SK-N-SH treated with all-trans-retinoic acid at 6 μM for 48 hours (cell line): ENCODE measurements around the gene SLC25A53.

Source experiments
- ATAC-seq: fragments of 200-7000 bp; cut with Tn5 transposase; 3 replicates; pipeline ENCODE4 v1.9.1; 2020; ENCODE audit warnings: mild to moderate bottlenecking, moderate library complexity
- ARNTL ChIP-seq: fragments of 450-650 bp; formaldehyde crosslinking; IDR thresholded peaks from 2 replicates; pipeline ENCODE4 v1.5.0; 2020; ENCODE audit warnings: low read depth, mild to moderate bottlenecking, moderate library complexity, borderline replicate concordance
- BACH2 ChIP-seq: fragments of 250-450 bp; sonication (Bioruptor Pico); IDR thresholded peaks from 2 replicates; pipeline ENCODE4 v1.9.0; 2021; ENCODE audit warnings: mild to moderate bottlenecking, borderline replicate concordance
- CREB5 ChIP-seq: fragments of 250-450 bp; sonication (Bioruptor Pico); IDR thresholded peaks from 2 replicates; pipeline ENCODE4 v1.5.1; 2020; ENCODE audit warnings: low read depth, mild to moderate bottlenecking, moderate library complexity
- CSRNP3 ChIP-seq: fragments of 250-450 bp; sonication (Bioruptor Pico); IDR thresholded peaks from 2 replicates; pipeline ENCODE4 v1.5.1; 2021; ENCODE audit warnings: mild to moderate bottlenecking, moderate library complexity
- ESRRG ChIP-seq: fragments of 250-450 bp; sonication (Bioruptor Pico); IDR thresholded peaks from 2 replicates; pipeline ENCODE4 v1.6.1; 2021; ENCODE audit warnings: mild to moderate bottlenecking
- GLIS3 ChIP-seq: fragments of 250-450 bp; sonication (Bioruptor Pico); IDR thresholded peaks from 2 replicates; pipeline ENCODE4 v1.5.0; 2020; ENCODE audit warnings: mild to moderate bottlenecking, moderate library complexity
- ISL1 ChIP-seq: fragments of 250-450 bp; sonication (Bioruptor Pico); IDR thresholded peaks from 2 replicates; pipeline ENCODE4 v2.1.2; 2022; ENCODE audit warnings: mild to moderate bottlenecking, moderate library complexity
- OSR1 ChIP-seq: fragments of 250-450 bp; sonication (Bioruptor Pico); IDR thresholded peaks from 2 replicates; pipeline ENCODE4 v1.8.0; 2022; ENCODE audit warnings: moderate library complexity, mild to moderate bottlenecking, inconsistent platforms
- PATZ1 ChIP-seq: fragments of 250-450 bp; sonication (Bioruptor Pico); IDR thresholded peaks from 2 replicates; pipeline ENCODE4 v1.8.0; 2020; ENCODE audit warnings: mild to moderate bottlenecking, moderate library complexity, borderline replicate concordance
- PPARA ChIP-seq: fragments of 250-450 bp; sonication (Bioruptor Pico); IDR thresholded peaks from 2 replicates; pipeline ENCODE4 v1.5.0; 2020; ENCODE audit warnings: mild to moderate bottlenecking, borderline replicate concordance
- RARB ChIP-seq: fragments of 250-450 bp; sonication (Bioruptor Pico); IDR thresholded peaks from 2 replicates; pipeline ENCODE4 v1.8.0; 2021; ENCODE audit warnings: mild to moderate bottlenecking, moderate library complexity
- SNAI2 ChIP-seq: fragments of 250-450 bp; sonication (Bioruptor Pico); IDR thresholded peaks from 2 replicates; pipeline ENCODE4 v1.5.0; 2020; ENCODE audit warnings: mild to moderate bottlenecking, moderate library complexity
- TCF4 ChIP-seq: fragments of 250-450 bp; sonication (Bioruptor Pico); IDR thresholded peaks from 2 replicates; pipeline ENCODE4 v1.8.0; 2021; ENCODE audit warnings: mild to moderate bottlenecking, moderate library complexity, borderline replicate concordance
- TOX ChIP-seq: fragments of 250-450 bp; sonication (Bioruptor Pico); IDR thresholded peaks from 2 replicates; pipeline ENCODE4 v1.8.0; 2021; ENCODE audit warnings: mild to moderate bottlenecking, moderate library complexity, borderline replicate concordance
- ZFP30 ChIP-seq: fragments of 450-650 bp; formaldehyde crosslinking; IDR thresholded peaks from 2 replicates; pipeline ENCODE4 v1.5.0; 2022; ENCODE audit warnings: mild to moderate bottlenecking, moderate library complexity
- ZNF565 ChIP-seq: fragments of 450-650 bp; formaldehyde crosslinking; conservative IDR thresholded peaks from 2 replicates; pipeline ENCODE4 v1.5.0; 2020; ENCODE audit warnings: low read depth, mild to moderate bottlenecking, moderate library complexity
- ZNF8 ChIP-seq: fragments of 450-650 bp; formaldehyde crosslinking; IDR thresholded peaks from 2 replicates; pipeline ENCODE4 v1.5.0; 2020; ENCODE audit warnings: mild to moderate bottlenecking, moderate library complexity

Gene SLC25A53

GRCh38 chrX:104141087-104141760 is 15.6 kb downstream of the SLC25A53 start:
- ATAC-seq, result no peak
- TF ChIP-seq ZNF8, result no peak
- no peak for TF ChIP-seq BACH2 (CRISPR knock-in tag)
- no peak for TF ChIP-seq RARB (CRISPR knock-in tag)
- TF ChIP-seq CSRNP3 (CRISPR knock-in tag), result no peak
- TF ChIP-seq SNAI2 (CRISPR knock-in tag), result no peak

GRCh38 chrX:104137496-104137895 is 19.3 kb downstream of the SLC25A53 start:
- TF ChIP-seq ESRRG (CRISPR knock-in tag) (no peak), CREB5 (CRISPR knock-in tag) (no peak), ZFP30 (no peak), OSR1 (CRISPR knock-in tag) (no peak)
- peak; percentile 38; the same call in 1 of the 3 replicates for ATAC-seq

GRCh38 chrX:104136241-104137019 is 20.4 kb downstream of the SLC25A53 start:
- peak; percentile 100 for ATAC-seq

GRCh38 chrX:104135677-104136076 is 21.1 kb downstream of the SLC25A53 start:
- ATAC-seq, result no peak
- no peak for TF ChIP-seq ESRRG (CRISPR knock-in tag)

More at GRCh38 chrX:104136241-104137019, 20.4 kb downstream of the SLC25A53 start:
- TF ChIP-seq ZNF565 (no peak), ARNTL (CRISPR knock-in tag) (no peak), BACH2 (CRISPR knock-in tag) (no peak), GLIS3 (no peak)
- TF ChIP-seq, all 23 proteins: peak for 0

- no peak for TF ChIP-seq ARNTL (CRISPR knock-in tag)
- TF ChIP-seq ZNF8, result no peak
- TF ChIP-seq PPARA, result no peak
- TF ChIP-seq ISL1 (CRISPR knock-in tag), result no peak
- no peak for TF ChIP-seq SNAI2 (CRISPR knock-in tag)
- no peak for TF ChIP-seq ZNF565
- TF ChIP-seq, all 23 proteins: peak for 0
- no peak for ATAC-seq
Observed at GRCh38 chrX:104134583-104135261, 22.1 kb downstream of the SLC25A53 start.

GRCh38 chrX:104130808-104131207 is 26.0 kb downstream of the SLC25A53 start:
- no peak for ATAC-seq
- TF ChIP-seq TCF4 (no peak), RARB (CRISPR knock-in tag) (no peak), ZNF565 (no peak), ESRRG (CRISPR knock-in tag) (no peak), BACH2 (CRISPR knock-in tag) (no peak), SNAI2 (CRISPR knock-in tag) (no peak), CREB5 (CRISPR knock-in tag) (no peak), TOX (CRISPR knock-in tag) (no peak), CSRNP3 (CRISPR knock-in tag) (no peak), PATZ1 (no peak)
